Esophagus muscularis mucosa (tissue), 4 donors: ENCODE data around the gene FNTB. TPM values are rescaled to one million over a fixed set of nuclear protein-coding genes. Genes with fewer than 3 reads are reported as not detected.

Experiments used
- DNase-seq: peaks from one replicate; pipeline ENCODE4 v3.0.0-alpha.2; 2017; ENCODE audit errors: extremely low spot score
- H3K27ac ChIP-seq, 4 donors: fragments of 200-600 bp; sonication (generic); replicated peaks in 1 of 4; 1 replicate in 3 of 4; 2 replicates in 1 of 4; pipeline ENCODE4 v1.5.1; 2016 to 2019; ENCODE audit warnings: mild to moderate bottlenecking in 1 of 4
- H3K27me3 ChIP-seq, 4 donors: fragments of 200-600 bp; sonication (generic); one replicate each; pipeline versions ENCODE4 v1.5.1 to v1.6.0; 2016 to 2019
- H3K36me3 ChIP-seq, 4 donors: fragments of 200-600 bp; sonication (generic); one replicate each; pipeline ENCODE4 v1.5.1; 2016 to 2019
- H3K4me1 ChIP-seq, 4 donors: fragments of 200-600 bp; sonication (generic); one replicate each; pipeline ENCODE4 v1.5.1; 2016 to 2019
- H3K4me3 ChIP-seq, 4 donors: fragments of 200-600 bp; sonication (generic); 1 replicate in 2 of 4; 2 replicates in 2 of 4; pipeline ENCODE4 v1.5.1; 2016 to 2019; ENCODE audit warnings: mild to moderate bottlenecking in 4 of 4, moderate library complexity in 1 of 4
- H3K9me3 ChIP-seq, 4 donors: fragments of 200-600 bp; sonication (generic); 1 replicate in 3 of 4; 2 replicates in 1 of 4; pipeline ENCODE4 v1.5.1; 2016 to 2019
- EP300 ChIP-seq: sonication (generic); formaldehyde crosslinking; IDR thresholded peaks from one replicate; pipeline ENCODE4 v1.6.1; 2017; ENCODE audit warnings: antibody characterized with exemption
- POLR2A ChIP-seq: fragments of 450-650 bp; IDR thresholded peaks from one replicate; pipeline ENCODE4 v1.6.1; 2017; ENCODE audit warnings: antibody characterized with exemption, moderate library complexity, mild to moderate bottlenecking, low read depth
- POLR2AphosphoS5 ChIP-seq, 2 donors: sonication (generic); formaldehyde crosslinking; IDR thresholded peaks; one replicate each; pipeline ENCODE4 v1.6.1; 2017; ENCODE audit warnings: antibody characterized with exemption in 2 of 2
- WGBS: methylation state at CpG from one replicate; pipeline ENCODE4 v1.1.5; 2018; 5-methylcytosine and 5-hydroxymethylcytosine counted together
- intact Hi-C: fragments of 100-400 bp; cut with DNase I; formaldehyde crosslinking; loops from one replicate; pipeline ENCODE4 v1.15.1; 2023
- total RNA-seq, 4 donors: library from RNA; depleted of rRNA; stranded (reverse); fragments of >200 nt; gene quantifications; one replicate each; pipeline versions ENCODE4 v1.1.0 to v1.2.1, GENCODE V29; 2016
- TF ChIP-seq, protein P1 (sequence below), 3 experiments: fragments of 200-600 bp in 2 of 3; fragments of 450-650 bp in 1 of 3; sonication (generic) in 2 of 3; IDR thresholded peaks; one replicate each; pipeline ENCODE4 v1.5.1; 2017 to 2019; ENCODE audit warnings: antibody characterized with exemption in 3 of 3, mild to moderate bottlenecking in 2 of 3, moderate library complexity in 1 of 3

Gene FNTB
- total RNA-seq, 4 donors from 2014 or later: 10.3 to 20.7 (median 15.5) TPM

DNA sequence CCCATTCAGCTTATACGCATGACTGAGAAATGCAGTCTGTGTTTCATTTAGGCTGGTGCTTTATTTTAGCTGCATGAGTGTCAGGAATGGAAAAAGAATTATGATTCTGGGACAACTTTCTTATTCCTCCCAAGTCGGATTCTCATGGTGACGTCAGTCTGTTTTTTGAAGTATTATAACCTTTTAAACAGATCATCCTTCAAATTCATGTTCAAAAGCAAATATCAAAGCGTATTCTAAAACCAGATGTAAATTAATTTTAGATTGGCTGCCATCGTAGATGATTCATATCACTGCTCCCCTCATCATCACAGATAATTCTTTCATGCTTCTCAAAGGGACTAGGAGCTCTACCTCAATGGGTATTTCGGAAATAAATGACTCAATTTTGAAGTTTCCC lies 15.0 kb downstream of the FNTB start:
- Histone ChIP-seq H3K4me1 (peaks cover 0 to 28% (median 19%) of the 10 kb centered on the region in 4 donors), H3K4me3 (no peak overlapping the region), H3K9me3 (no peaks in the 10 kb centered on the region), H3K36me3 (peaks cover 0 to 10% (median 0%) of the 10 kb centered on the region in 4 donors), H3K27me3 (no peaks in the 10 kb centered on the region), H3K27ac (no peak overlapping the region)
- WGBS: 62% methylated on average over 6 of the region's 6 CpGs
- intact Hi-C loops: no loop called here
- no peak for TF ChIP-seq EP300
- TF ChIP-seq POLR2A: no peak
- TF ChIP-seq, protein P1, sequence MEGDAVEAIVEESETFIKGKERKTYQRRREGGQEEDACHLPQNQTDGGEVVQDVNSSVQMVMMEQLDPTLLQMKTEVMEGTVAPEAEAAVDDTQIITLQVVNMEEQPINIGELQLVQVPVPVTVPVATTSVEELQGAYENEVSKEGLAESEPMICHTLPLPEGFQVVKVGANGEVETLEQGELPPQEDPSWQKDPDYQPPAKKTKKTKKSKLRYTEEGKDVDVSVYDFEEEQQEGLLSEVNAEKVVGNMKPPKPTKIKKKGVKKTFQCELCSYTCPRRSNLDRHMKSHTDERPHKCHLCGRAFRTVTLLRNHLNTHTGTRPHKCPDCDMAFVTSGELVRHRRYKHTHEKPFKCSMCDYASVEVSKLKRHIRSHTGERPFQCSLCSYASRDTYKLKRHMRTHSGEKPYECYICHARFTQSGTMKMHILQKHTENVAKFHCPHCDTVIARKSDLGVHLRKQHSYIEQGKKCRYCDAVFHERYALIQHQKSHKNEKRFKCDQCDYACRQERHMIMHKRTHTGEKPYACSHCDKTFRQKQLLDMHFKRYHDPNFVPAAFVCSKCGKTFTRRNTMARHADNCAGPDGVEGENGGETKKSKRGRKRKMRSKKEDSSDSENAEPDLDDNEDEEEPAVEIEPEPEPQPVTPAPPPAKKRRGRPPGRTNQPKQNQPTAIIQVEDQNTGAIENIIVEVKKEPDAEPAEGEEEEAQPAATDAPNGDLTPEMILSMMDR (IDR thresholded peaks at IDR 0.05): no peak
- no peak for DNase-seq

DNA sequence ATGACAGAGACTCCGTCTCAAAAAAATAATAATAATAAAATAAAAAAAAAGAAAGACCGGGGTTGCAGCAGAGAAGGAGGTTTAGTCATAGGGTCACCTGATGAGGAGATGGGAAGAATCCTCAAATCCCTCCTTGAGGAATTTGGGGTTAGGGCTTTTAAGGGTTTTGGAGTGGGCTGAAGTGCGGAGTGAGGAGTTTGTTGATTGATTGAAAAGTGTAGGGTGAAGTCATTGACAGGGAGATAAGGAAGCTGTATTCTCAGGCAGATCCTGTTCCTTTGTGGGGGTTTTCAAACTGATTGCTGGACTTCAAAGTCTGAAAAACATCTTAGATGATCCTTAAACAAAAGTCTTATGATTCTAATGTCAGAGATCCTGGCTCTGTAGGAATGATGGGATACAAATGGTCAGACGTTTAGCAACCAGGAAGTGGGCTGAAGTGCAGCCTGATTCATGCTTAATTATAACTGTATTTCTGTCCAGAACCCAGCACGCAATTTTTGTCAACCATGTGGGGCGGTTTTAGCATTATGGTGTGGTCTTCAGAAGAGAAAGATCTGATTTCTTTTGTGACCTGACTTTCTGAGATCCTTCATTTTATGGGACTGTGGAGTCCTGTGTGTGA lies 16.0 kb downstream of the FNTB start:
- peaks cover 0 to 28% (median 19%) of the 10 kb centered on the region in 4 donors for H3K4me1 ChIP-seq
- intact Hi-C loops: no loop called here
- no peaks in the 10 kb centered on the region for H3K9me3 ChIP-seq
- no peak for DNase-seq
- WGBS: 74% methylated on average over 6 of the region's 6 CpGs
- H3K27ac ChIP-seq: no peak overlapping the region
- TF ChIP-seq EP300 (no peak), POLR2AphosphoS5 (IDR thresholded peaks at IDR 0.05) (no peak), POLR2A (no peak)
- TF ChIP-seq, protein P1 (IDR thresholded peaks at IDR 0.05): no peak
- H3K27me3 ChIP-seq: no peaks in the 10 kb centered on the region
- peaks cover 0 to 10% (median 0%) of the 10 kb centered on the region in 4 donors for H3K36me3 ChIP-seq
- H3K4me3 ChIP-seq: no peak overlapping the region

DNA sequence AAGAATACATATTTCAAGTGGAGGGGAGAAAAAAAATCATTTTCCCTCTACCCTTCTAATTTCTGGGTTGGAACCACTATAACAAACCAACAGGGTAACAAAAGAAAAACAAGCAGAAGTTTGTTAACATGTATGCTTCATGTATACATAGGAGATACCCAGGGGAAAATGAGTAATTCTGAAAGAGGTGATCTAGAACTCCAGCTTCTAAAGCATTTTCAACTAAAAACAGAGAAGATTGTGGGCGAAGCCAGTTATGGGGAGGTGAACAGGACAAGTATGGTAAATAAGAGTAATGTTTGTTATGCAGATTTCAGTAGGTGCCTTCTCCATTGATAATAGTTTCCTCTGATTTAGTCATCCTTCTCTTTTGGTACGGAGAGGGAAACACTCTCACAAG lies 16.7 kb downstream of the FNTB start:
- peaks cover 0 to 28% (median 19%) of the 10 kb centered on the region in 4 donors for H3K4me1 ChIP-seq
- no peak overlapping the region for H3K4me3 ChIP-seq
- 96% methylated on average over 2 of the region's 2 CpGs for WGBS
- no peak for DNase-seq
- no peak for TF ChIP-seq POLR2AphosphoS5 (IDR thresholded peaks at IDR 0.05)
- TF ChIP-seq EP300: no peak
- no peak for TF ChIP-seq POLR2A
- TF ChIP-seq, protein P1 (IDR thresholded peaks at IDR 0.05): no peak
- no peaks in the 10 kb centered on the region for H3K9me3 ChIP-seq
- intact Hi-C loops: no loop called here
- no peaks in the 10 kb centered on the region for H3K27me3 ChIP-seq
- peaks cover 0 to 14% (median 0%) of the 10 kb centered on the region in 4 donors for H3K36me3 ChIP-seq
- H3K27ac ChIP-seq: no peak overlapping the region

DNA sequence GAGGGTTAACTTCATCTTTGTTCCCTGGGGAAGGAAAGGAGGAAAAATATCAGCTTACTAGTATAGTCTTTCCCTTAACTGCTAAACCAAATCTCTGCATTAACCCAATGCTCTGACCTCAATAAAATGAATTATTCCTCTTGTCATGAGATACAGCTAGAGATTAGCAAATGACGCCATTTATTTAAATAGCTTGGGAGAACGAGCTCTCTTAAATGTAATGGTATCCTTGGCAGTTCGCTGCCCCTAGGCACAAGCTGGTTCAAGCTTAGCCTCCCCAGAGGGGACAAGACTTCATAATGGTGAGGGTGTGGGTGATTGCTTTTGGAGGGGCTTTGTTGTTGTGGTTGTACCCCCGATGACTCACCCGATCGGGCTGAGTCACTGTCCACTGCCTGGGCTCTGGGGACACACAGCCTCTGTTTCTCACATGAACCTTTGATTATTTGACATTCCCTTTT lies 19.6 kb downstream of the FNTB start:
- intact Hi-C loops: no loop called here
- peaks cover 0 to 35% (median 7%) of the 10 kb centered on the region in 4 donors for H3K36me3 ChIP-seq
- no peaks in the 10 kb centered on the region for H3K9me3 ChIP-seq
- H3K4me3 ChIP-seq: no peak overlapping the region
- no peaks in the 10 kb centered on the region for H3K27me3 ChIP-seq
- peaks cover 0 to 8% (median 5%) of the 10 kb centered on the region in 4 donors for H3K4me1 ChIP-seq
- no peak overlapping the region for H3K27ac ChIP-seq
- DNase-seq: no peak
- TF ChIP-seq EP300: no peak
- TF ChIP-seq POLR2A: no peak
- TF ChIP-seq, protein P1 (IDR thresholded peaks at IDR 0.05): no peak
- no peak for TF ChIP-seq POLR2AphosphoS5 (IDR thresholded peaks at IDR 0.05)
- WGBS: 86% methylated on average over 6 of the region's 6 CpGs
